GM19463 (cell line): ENCODE results near the gene TUBB4A.
"Not testable (repeated sequence)": the region's sequence is repeated elsewhere in the genome, so short reads cannot be mapped to it uniquely, and the experiment has no call there.

ENCODE experiments used
- ATAC-seq: cut with Tn5 transposase; IDR thresholded peaks from one replicate; pipeline ENCODE4 v1.9.1; 2021; ENCODE audit warnings: mild to moderate bottlenecking, moderate library complexity; ENCODE audit not compliant: unreplicated experiment

Gene TUBB4A

GRCh38 chr19:6501740-6502648 lies at the start of gene TUBB4A:
TSS of gene TUBB4A (minus strand) at chr19:6502309. CDS start at chr19:6502212, 97 bp downstream.
- ATAC-seq = no peak

GRCh38 chr19:6551091-6551490 lies 49.0 kb upstream of the TUBB4A start:
- no peak for ATAC-seq

GRCh38 chr19:6550679-6551078 lies 48.6 kb upstream of the TUBB4A start:
- not testable (repeated sequence) for ATAC-seq

- ATAC-seq = no peak
Observed at GRCh38 chr19:6543866-6544347, 41.8 kb upstream of the TUBB4A start.

- ATAC-seq = no peak
Observed at GRCh38 chr19:6540918-6541689, 39.0 kb upstream of the TUBB4A start.

- ATAC-seq = no peak
Observed at GRCh38 chr19:6539514-6539913, 37.4 kb upstream of the TUBB4A start.

- ATAC-seq = no peak
Observed at GRCh38 chr19:6535558-6536137, 33.5 kb upstream of the TUBB4A start.

GRCh38 chr19:6534451-6535093 lies 32.5 kb upstream of the TUBB4A start:
- no peak for ATAC-seq

- no peak for ATAC-seq
Observed at GRCh38 chr19:6533746-6534418, 31.8 kb upstream of the TUBB4A start.

GRCh38 chr19:6533000-6533328 lies 30.9 kb upstream of the TUBB4A start:
- ATAC-seq = no peak

GRCh38 chr19:6532244-6532999 lies 30.3 kb upstream of the TUBB4A start:
- ATAC-seq = no peak

GRCh38 chr19:6531956-6532243 lies 29.8 kb upstream of the TUBB4A start:
- no peak for ATAC-seq

- no peak for ATAC-seq
Observed at GRCh38 chr19:6531163-6531955, 29.2 kb upstream of the TUBB4A start.

- no peak for ATAC-seq
Observed at GRCh38 chr19:6530386-6531162, 28.5 kb upstream of the TUBB4A start, which contains the start of gene TNFSF9. TSS of gene TNFSF9 (plus strand) at chr19:6531026. CDS start at chr19:6531037, 11 bp downstream.

GRCh38 chr19:6529937-6530385 lies 27.9 kb upstream of the TUBB4A start:
- ATAC-seq = no peak

GRCh38 chr19:6529351-6529750 lies 27.2 kb upstream of the TUBB4A start:
- ATAC-seq = no peak

GRCh38 chr19:6528544-6529121 lies 26.5 kb upstream of the TUBB4A start:
- ATAC-seq = no peak
